Transverse colon (tissue), 4 donors: ENCODE data around the gene ZNF423. TPM values are rescaled to one million over a fixed set of nuclear protein-coding genes. Genes with fewer than 3 reads are reported as not detected.

ENCODE experiments used
- DNase-seq: peaks from one replicate; pipeline ENCODE4 v3.0.0-alpha.2; 2019
- H3K27ac ChIP-seq, 4 donors: fragments of 200-600 bp; sonication (generic); 2 replicates each; pipeline ENCODE4 v1.5.1; 2016 to 2018; ENCODE audit warnings: inconsistent platforms in 4 of 4
- H3K27me3 ChIP-seq: fragments of 200-600 bp; sonication (generic); 2 replicates; pipeline ENCODE4 v1.5.1; 2017; ENCODE audit warnings: inconsistent platforms
- H3K36me3 ChIP-seq, 4 donors: fragments of 200-600 bp; sonication (generic); 2 replicates each; pipeline ENCODE4 v1.5.1; 2017 to 2019; ENCODE audit warnings: inconsistent platforms in 4 of 4
- H3K4me1 ChIP-seq, 4 donors: fragments of 200-600 bp; sonication (generic); 2 replicates each; pipeline ENCODE4 v1.5.1; 2017 to 2020; ENCODE audit warnings: inconsistent platforms in 4 of 4
- H3K4me3 ChIP-seq, 4 donors: fragments of 200-600 bp; sonication (generic); 1 replicate in 1 of 4; 2 replicates in 3 of 4; pipeline versions ENCODE4 v1.5.1 to v1.6.1; 2017 to 2019; ENCODE audit warnings: inconsistent platforms in 4 of 4
- H3K9me3 ChIP-seq, 2 donors: fragments of 200-600 bp; sonication (generic); 2 replicates each; pipeline ENCODE4 v1.5.1; 2017 to 2019; ENCODE audit warnings: inconsistent platforms in 2 of 2
- EP300 ChIP-seq: sonication (generic); formaldehyde crosslinking; IDR thresholded peaks from one replicate; pipeline ENCODE4 v1.6.1; 2017; ENCODE audit warnings: antibody characterized with exemption, low read depth
- POLR2A ChIP-seq: fragments of 450-650 bp; IDR thresholded peaks from one replicate; pipeline ENCODE4 v1.6.1; 2016; ENCODE audit warnings: antibody characterized with exemption, mild to moderate bottlenecking, moderate library complexity
- POLR2AphosphoS5 ChIP-seq, 3 donors: sonication (generic); formaldehyde crosslinking; IDR thresholded peaks; one replicate each; pipeline ENCODE4 v1.6.1; 2016; ENCODE audit warnings: antibody characterized with exemption in 3 of 3
- whole genome bisulfite sequencing, 2 donors: methylation state at CpG; one replicate each; pipeline ENCODE4 v1.1.5; 2018; ENCODE audit warnings: low coverage in 1 of 2; 5-methylcytosine and 5-hydroxymethylcytosine counted together
- in situ Hi-C, 4 donors: fragments of 200-750 bp; cut with MboI; loops; one replicate each; pipeline versions ENCODE4 v1.15.0 to v1.15.1; 2017; ENCODE audit warnings: low sequenced_read_pairs in 3 of 4, low pct_ligation_motif_present in 1 of 4, low pct_unique_long_range_greater_than_20kb in 1 of 4
- intact Hi-C: fragments of 100-400 bp; cut with DNase I; formaldehyde crosslinking; loops from one replicate; pipeline ENCODE4 v1.15.1; 2023; ENCODE audit warnings: low total_unique reads
- total RNA-seq, 4 donors: library from RNA; depleted of rRNA; stranded (reverse); fragments of >200 nt; gene quantifications; one replicate each; pipeline ENCODE4 v1.1.0, GENCODE V29; 2016
- TF ChIP-seq, protein P1 (sequence below), 5 experiments: fragments of 200-600 bp in 3 of 5; fragments of 450-650 bp in 2 of 5; sonication (generic) in 3 of 5; IDR thresholded peaks; 1 replicate in 2 of 5; 2 replicates in 3 of 5; pipeline ENCODE4 v1.5.1; 2016 to 2017; ENCODE audit warnings: antibody characterized with exemption in 5 of 5, inconsistent platforms in 3 of 5, mild to moderate bottlenecking in 2 of 5, moderate library complexity in 1 of 5

ZNF423 gene
- total RNA-seq, 4 donors from 2014 or later, result 4.9 to 13.1 (median 7.2) TPM

DNA sequence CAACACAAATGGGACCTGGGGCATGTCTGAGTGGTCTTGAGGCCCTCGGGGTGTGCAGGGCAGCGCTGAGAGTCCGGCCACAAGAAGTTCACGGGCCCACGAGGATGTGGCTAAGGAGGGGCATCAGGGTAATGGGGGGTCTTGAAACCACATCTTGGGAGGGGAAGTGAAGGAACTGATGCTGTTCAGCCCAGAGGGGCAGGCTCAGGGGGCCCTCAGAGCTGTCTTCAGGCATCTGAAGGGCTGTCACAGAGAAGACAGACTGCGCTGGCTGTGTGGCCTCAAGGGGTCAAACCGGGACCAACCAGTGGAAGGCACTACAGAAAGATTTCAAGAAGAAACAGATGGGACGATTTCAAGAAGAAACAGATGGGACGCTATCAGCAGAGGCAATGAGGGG lies 45.1 kb downstream of the ZNF423 start:
- in situ Hi-C loops (no loop called here), intact Hi-C loops (no loop called here)
- TF ChIP-seq, protein P1, sequence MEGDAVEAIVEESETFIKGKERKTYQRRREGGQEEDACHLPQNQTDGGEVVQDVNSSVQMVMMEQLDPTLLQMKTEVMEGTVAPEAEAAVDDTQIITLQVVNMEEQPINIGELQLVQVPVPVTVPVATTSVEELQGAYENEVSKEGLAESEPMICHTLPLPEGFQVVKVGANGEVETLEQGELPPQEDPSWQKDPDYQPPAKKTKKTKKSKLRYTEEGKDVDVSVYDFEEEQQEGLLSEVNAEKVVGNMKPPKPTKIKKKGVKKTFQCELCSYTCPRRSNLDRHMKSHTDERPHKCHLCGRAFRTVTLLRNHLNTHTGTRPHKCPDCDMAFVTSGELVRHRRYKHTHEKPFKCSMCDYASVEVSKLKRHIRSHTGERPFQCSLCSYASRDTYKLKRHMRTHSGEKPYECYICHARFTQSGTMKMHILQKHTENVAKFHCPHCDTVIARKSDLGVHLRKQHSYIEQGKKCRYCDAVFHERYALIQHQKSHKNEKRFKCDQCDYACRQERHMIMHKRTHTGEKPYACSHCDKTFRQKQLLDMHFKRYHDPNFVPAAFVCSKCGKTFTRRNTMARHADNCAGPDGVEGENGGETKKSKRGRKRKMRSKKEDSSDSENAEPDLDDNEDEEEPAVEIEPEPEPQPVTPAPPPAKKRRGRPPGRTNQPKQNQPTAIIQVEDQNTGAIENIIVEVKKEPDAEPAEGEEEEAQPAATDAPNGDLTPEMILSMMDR (IDR thresholded peaks at IDR 0.05), result no peak
- no peak for TF ChIP-seq POLR2AphosphoS5 (IDR thresholded peaks at IDR 0.05)
- TF ChIP-seq POLR2A, result no peak
- TF ChIP-seq EP300, result no peak

DNA sequence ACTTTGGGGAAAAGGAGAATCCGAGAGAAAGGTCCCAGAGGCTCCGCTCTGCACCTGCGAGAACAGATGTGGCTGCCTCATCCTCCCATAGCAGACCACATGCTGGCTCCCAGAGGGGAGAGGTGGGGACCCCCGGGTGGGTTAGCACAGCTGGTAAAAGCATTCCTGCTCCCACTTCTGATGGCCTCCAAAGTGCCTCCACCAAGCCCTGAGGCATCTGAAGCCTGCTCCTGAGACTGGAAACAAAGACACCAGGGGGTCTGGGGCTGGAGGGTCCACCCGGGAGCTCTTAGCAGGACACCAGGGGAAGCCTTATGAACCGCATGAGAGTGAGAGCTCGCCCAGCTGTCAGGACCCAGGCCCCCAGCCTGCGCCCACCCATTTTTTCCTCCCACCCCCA lies 46.4 kb downstream of the ZNF423 start:
- intact Hi-C loops (no loop called here), in situ Hi-C loops (no loop called here)
- TF ChIP-seq EP300 (no peak), POLR2AphosphoS5 (IDR thresholded peaks at IDR 0.05) (no peak), POLR2A (no peak)
- TF ChIP-seq, protein P1 (IDR thresholded peaks at IDR 0.05), result no peak
- no peak overlapping the region for H3K4me3 ChIP-seq
- H3K27me3 ChIP-seq, result no peaks in the 10 kb centered on the region
- no peak for DNase-seq
- WGBS, 2 donors, result 83% methylated on average over 5 of the region's 8 CpGs; no CpG with 5 or more reads in 1 of the 2 donors
- H3K4me1 ChIP-seq, result peaks cover 0 to 11% (median 0%) of the 10 kb centered on the region in 4 donors
- H3K36me3 ChIP-seq, result no peaks in the 10 kb centered on the region
- H3K27ac ChIP-seq, result peak overlapping the region in 1 of 4 donors; percentile 21
- H3K9me3 ChIP-seq, result no peaks in the 10 kb centered on the region

More for the DNA sequence above, 45.1 kb downstream of the ZNF423 start:
- no peak overlapping the region for H3K27ac ChIP-seq
- peaks cover 0 to 11% (median 0%) of the 10 kb centered on the region in 4 donors for H3K4me1 ChIP-seq
- H3K27me3 ChIP-seq, result no peaks in the 10 kb centered on the region
- no peaks in the 10 kb centered on the region for H3K9me3 ChIP-seq
- no peaks in the 10 kb centered on the region for H3K36me3 ChIP-seq
- H3K4me3 ChIP-seq, result no peak overlapping the region
- WGBS, 2 donors, result 68 to 79% methylated on average over 3 to 9 of the region's 9 CpGs
- DNase-seq, result no peak

DNA sequence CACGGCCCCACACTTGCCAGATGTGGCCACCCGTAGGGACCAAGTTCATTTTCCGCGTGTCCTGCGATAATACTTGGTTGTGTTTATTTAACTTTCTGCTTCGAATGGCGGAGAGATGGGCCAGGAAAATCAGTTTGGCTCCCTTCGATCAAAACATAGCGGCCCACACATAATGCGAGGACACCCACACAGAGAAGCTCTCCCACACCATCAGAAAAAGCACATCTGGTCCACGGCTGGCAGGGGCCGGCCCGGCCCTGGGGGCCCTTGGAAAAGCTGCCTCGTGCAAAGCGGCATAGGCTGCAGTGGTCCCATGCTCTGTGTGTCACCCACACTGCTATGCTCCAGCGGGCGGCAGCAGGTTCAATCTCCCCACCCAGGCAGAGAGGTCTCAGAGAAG lies 46.9 kb downstream of the ZNF423 start:
- DNase-seq, result no peak
- Histone ChIP-seq H3K4me3 (no peak overlapping the region), H3K27me3 (no peaks in the 10 kb centered on the region), H3K36me3 (no peaks in the 10 kb centered on the region), H3K4me1 (peaks cover 0 to 11% (median 0%) of the 10 kb centered on the region in 4 donors), H3K9me3 (no peaks in the 10 kb centered on the region), H3K27ac (peak overlapping the region in 2 of 4 donors; percentile 21 to 42)
- intact Hi-C loops (no loop called here), in situ Hi-C loops (no loop called here)
- WGBS, 2 donors, result 76% methylated on average over 17 of the region's 17 CpGs; no CpG with 5 or more reads in 1 of the 2 donors
- TF ChIP-seq POLR2A, result no peak
- TF ChIP-seq POLR2AphosphoS5 (IDR thresholded peaks at IDR 0.05), result no peak
- TF ChIP-seq, protein P1 (IDR thresholded peaks at IDR 0.05), result no peak
- TF ChIP-seq EP300, result no peak

DNA sequence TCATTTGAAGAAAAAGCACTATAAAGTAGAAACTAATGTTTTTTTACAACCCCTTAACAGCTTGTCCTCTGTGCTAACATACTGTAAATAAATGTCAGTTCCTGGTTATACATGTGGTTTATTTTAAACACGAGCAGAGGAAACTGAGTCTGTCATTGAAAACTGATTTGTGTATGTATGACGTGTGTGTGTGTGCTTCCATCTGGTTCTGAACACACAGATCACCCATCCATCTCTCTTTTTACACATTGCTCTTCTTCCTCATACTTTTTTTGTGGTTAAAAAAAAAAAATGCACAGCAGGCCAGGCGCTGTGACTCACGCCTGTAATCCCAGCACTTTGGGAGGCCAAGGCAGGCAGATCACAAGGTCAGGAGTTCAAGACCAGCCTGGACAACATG lies 49.5 kb downstream of the ZNF423 start:
- intact Hi-C loops, result no loop called here
- peaks cover 0 to 9% (median 0%) of the 10 kb centered on the region in 4 donors for H3K4me1 ChIP-seq
- 17 to 26% methylated on average over 1 to 4 of the region's 4 CpGs for WGBS, 2 donors
- DNase-seq, result no peak
- TF ChIP-seq POLR2AphosphoS5 (IDR thresholded peaks at IDR 0.05), result peak in 2 of 3 donors; percentile 7 to 19
- no peak for TF ChIP-seq POLR2A
- H3K36me3 ChIP-seq, result no peaks in the 10 kb centered on the region
- in situ Hi-C loops, result no loop called here
- H3K4me3 ChIP-seq, result no peak overlapping the region
- no peaks in the 10 kb centered on the region for H3K9me3 ChIP-seq
- no peak overlapping the region for H3K27ac ChIP-seq
- H3K27me3 ChIP-seq, result no peaks in the 10 kb centered on the region

DNA sequence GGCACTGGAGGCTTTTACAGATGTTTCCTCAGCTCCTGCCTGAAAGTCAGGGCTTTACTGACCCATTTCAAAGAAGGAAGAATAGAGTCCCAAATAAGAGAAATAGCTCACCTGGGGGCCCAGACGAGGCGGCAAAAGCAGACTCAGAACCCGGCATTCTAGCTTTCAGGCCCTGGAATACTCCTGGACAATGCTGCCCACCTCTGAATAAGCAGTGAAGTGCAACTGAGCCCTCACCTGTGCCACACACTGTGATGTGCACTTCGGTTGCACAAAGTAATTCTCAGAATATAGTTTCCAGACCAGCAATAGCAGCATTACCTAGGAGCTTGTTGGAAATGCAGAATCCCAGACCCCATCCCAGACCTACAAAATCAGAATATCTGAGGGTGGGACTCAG lies 54.6 kb downstream of the ZNF423 start:
- Histone ChIP-seq H3K36me3 (no peaks in the 10 kb centered on the region), H3K9me3 (no peaks in the 10 kb centered on the region), H3K27ac (no peak overlapping the region), H3K4me3 (no peak overlapping the region), H3K4me1 (no peaks in the 10 kb centered on the region), H3K27me3 (no peaks in the 10 kb centered on the region)
- intact Hi-C loops (no loop called here), in situ Hi-C loops (no loop called here)
- WGBS, 2 donors, result 78% methylated on average over 4 of the region's 4 CpGs; no CpG with 5 or more reads in 1 of the 2 donors
- no peak for DNase-seq
- TF ChIP-seq EP300 (no peak), POLR2A (no peak), POLR2AphosphoS5 (IDR thresholded peaks at IDR 0.05) (no peak)
- TF ChIP-seq, protein P1 (IDR thresholded peaks at IDR 0.05), result no peak
